HG03135 (cell line): ENCODE measurements around the gene DDT.
"Not testable (repeated sequence)": the region's sequence is repeated elsewhere in the genome, so short reads cannot be mapped to it uniquely, and the experiment has no call there.

ENCODE experiments used
- ATAC-seq: cut with Tn5 transposase; IDR thresholded peaks from one replicate; pipeline ENCODE4 v1.9.1; 2021; ENCODE audit warnings: mild to moderate bottlenecking, moderate library complexity; ENCODE audit not compliant: unreplicated experiment

Gene DDT

GRCh38 chr22:23993080-23993479 lies 18.8 kb upstream of the DDT start:
- ATAC-seq, result not testable (repeated sequence)

GRCh38 chr22:23989583-23990244 lies 15.5 kb upstream of the DDT start:
- not testable (repeated sequence) for ATAC-seq

- not testable (repeated sequence) for ATAC-seq
These were observed 12.4 kb upstream of the DDT start for GRCh38 chr22:23986538-23987178.

- ATAC-seq, result not testable (repeated sequence)
These were observed 11.8 kb upstream of the DDT start for GRCh38 chr22:23986089-23986488.

GRCh38 chr22:23984430-23984829 lies 10.2 kb upstream of the DDT start:
- no peak for ATAC-seq

GRCh38 chr22:23980567-23980966 lies 6.3 kb upstream of the DDT start:
- not testable (repeated sequence) for ATAC-seq

GRCh38 chr22:23979557-23980240 lies 5.5 kb upstream of the DDT start, which contains the start of gene GSTT2:
Gene GSTT2 (plus strand): TSS chr22:23980134.
- not testable (repeated sequence) for ATAC-seq

GRCh38 chr22:23977304-23977703 lies 3.1 kb upstream of the DDT start:
- ATAC-seq, result not testable (repeated sequence)

- peak; percentile 44 for ATAC-seq
These were observed 653 bp upstream of the DDT start for GRCh38 chr22:23974836-23975352.

GRCh38 chr22:23971927-23972326 lies 2.3 kb downstream of the DDT start:
- not testable (repeated sequence) for ATAC-seq

GRCh38 chr22:23970816-23971486 lies 3.3 kb downstream of the DDT start:
- no peak for ATAC-seq

- ATAC-seq, result no peak
These were observed 4.0 kb downstream of the DDT start for GRCh38 chr22:23970201-23970641.

- no peak for ATAC-seq
These were observed 5.2 kb downstream of the DDT start for GRCh38 chr22:23969071-23969470.

GRCh38 chr22:23966568-23966967 lies 7.7 kb downstream of the DDT start, which contains the start of gene DDTL:
Gene DDTL (plus strand): TSS chr22:23966888. CDS start chr22:23966915, 27 bp downstream.
- peak; percentile 90 for ATAC-seq

GRCh38 chr22:23966094-23966493 lies 8.1 kb downstream of the DDT start:
- ATAC-seq, result peak; percentile 37

GRCh38 chr22:23961084-23961771 lies 13.0 kb downstream of the DDT start, which contains the start of gene GSTT2B:
Gene GSTT2B (minus strand): TSS chr22:23961195. CDS start chr22:23961131, 64 bp downstream.
- not testable (repeated sequence) for ATAC-seq

- not testable (repeated sequence) for ATAC-seq
These were observed 17.8 kb downstream of the DDT start for GRCh38 chr22:23956301-23956900.

GRCh38 chr22:23955886-23956285 lies 18.4 kb downstream of the DDT start:
- not testable (repeated sequence) for ATAC-seq

- ATAC-seq, result not testable (repeated sequence)
These were observed 19.3 kb downstream of the DDT start for GRCh38 chr22:23954991-23955305.
